NCI-H2196 (cell line): ENCODE measurements around the gene MOGAT3.

Experiments used
- DNase-seq: peaks from one replicate; lab custom pipeline; 2025; ENCODE audit not compliant: unreplicated experiment; lab: John Stamatoyannopoulos, UW

The MOGAT3 gene

DNA sequence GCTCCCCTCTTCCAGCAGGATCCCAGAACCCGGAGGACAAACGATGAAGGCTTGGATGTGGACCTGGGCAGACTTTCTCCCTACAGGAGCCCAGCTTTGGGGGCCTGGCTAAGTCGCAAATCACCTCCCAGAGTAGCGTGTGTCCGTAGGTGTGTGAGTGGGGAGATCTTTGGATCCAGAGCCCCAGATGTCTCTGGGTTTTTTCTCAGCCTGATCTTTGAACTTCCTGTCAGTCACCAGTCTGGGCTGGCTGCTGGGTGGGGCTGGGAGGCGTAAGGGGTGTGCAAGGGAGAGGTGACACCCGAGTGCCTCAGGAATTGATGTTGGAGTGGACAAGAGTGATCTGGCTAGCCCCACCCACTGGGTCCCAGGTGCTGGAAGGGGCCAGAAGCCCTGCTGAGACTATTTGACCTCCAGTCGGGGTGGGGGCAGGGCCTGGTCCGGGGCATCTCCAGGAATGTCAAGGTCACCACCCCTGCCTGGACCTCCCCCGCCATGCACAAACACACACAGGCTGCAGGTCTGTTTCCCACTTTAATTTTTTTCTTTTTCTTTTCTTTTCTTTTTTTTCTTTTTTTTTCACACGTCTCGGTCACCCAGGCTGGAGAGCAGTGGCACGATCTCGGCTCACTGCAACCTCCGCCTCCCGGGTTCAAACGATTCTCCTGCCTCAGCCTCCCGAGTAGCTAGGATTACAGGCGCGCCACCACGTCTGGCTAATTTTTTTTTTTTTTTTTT lies at the start of gene MOGAT3:
Gene MOGAT3 (minus strand): TSS at position 175 of the 738 bp plus-strand sequence. CDS start 182 bp downstream, outside the sequence.
- no peak for DNase-seq

DNA sequence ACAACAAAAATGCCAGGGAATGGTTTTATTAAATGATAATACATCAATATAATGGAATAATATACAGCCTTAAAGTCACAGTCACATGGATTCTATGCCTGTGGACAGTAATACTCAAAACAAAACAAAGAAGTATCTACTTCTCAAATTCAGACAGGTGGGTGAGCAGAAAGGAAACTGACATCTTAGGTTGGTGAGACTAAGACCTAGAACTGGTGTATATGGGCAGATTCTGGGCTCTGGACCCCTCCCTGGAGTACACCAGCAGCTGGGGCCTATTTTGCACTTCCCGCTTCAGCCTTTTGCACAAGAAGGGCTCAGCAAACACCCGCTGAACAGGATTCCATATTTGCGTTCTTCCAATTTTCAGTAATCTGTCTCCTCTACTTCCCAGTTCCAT lies 49.5 kb upstream of the MOGAT3 start:
- DNase-seq, result no peak

- no peak for DNase-seq
Measured at GRCh38 chr7:101248276-101248675, 47.4 kb upstream of the MOGAT3 start.

DNA sequence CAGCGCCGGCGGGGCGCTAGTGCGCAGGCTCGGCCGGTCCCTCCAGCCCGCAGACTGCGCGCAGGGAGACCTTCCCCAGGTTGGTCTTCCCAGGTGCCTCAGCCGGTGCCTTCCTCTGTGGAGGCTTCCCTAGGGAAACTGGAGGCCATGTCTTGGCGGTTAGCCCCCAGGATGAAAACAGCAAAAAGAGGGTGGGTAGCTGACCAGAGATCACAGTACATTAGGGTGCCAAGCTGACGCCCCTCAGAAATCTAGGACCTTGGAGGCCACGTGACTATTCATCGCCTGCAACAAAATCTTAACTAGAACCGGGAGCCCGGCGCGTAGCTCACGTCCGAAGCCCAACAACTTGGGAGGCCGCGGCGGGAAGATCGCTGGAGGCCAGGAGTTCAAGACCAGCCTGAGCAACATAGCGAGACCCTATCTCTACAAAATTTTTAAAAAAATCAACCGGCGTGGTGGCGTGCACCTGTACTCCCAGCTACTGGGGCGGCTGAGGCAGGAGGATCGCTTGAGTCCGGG lies 44.4 kb upstream of the MOGAT3 start:
- no peak for DNase-seq

DNA sequence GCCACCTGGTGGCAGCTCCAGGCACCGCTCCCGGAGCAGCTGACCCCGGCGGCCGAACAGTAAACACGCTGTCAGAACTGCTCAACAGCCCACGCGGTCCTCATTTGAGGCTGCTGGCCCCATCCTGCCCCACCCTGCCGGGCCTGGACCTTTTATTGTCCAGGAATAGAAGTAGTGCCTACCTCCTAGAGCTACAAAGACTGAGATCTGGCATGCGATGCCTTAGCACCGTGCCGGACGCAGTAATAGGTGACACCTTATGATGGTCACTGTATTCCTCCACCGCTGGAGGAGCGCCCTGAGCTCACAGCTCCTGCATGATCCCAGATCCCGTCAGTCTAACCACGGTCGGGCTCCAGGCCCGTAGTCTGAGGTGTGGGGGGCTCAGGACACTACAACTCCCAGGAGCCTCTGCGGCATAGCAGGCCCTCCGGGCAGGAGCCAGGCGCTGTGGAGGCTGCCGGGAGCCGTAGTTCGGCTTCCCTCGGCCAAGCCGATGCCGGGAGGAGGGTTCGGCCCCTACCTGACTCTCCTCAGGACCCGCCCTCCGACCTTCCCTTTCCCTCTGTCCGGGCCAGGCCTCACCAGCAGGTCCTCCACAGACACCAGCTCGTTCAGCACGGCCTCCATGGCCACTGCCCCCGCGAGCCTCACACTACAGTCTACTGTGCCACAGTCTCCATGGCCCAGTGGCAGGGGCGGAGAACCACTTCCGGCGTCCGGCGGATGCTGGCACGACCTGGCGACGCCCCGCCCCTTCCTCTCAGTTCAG lies 43.7 kb upstream of the MOGAT3 start, which contains the start of gene FIS1:
Gene FIS1 (minus strand): TSS at position 707 of the 772 bp plus-strand sequence. CDS start 77 bp downstream, at position 630.
- DNase-seq, result peak; percentile 95

DNA sequence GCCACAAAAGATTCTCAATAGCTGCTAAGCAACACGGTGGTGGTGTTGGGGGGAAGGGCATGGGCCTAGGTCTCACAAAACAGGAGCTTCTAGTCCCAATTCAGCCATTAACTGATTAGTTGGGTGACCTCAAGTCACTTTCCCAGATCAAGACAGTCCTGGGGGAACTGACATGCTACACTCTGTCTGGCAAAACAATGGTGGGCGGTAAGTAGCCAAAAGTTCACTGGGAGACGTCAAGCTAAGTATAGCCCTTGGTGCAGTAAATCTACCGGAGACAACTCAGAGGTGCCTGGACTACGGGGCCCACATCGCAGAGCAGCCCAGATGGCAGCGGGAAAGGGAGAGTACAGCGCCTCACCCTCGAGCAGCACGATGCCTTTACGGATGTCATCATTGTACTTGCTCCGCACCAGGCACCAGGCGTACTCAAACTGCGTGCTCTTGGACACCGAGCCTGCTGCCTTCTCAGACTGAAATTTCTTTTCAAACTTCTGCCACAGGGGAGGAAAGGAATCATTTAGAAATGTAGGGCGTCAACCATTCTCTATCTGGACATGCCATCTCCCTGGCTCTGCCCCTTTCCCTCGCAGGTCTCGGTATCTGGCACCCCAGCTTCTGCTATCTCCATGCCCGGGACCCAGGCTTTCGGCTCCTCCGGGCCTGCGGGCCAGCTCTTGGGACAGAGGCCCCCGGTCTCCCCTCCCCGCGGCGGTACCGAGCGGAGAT lies 43.0 kb upstream of the MOGAT3 start:
- DNase-seq, result no peak

GRCh38 chr7:101241443-101242349 lies 40.9 kb upstream of the MOGAT3 start:
- DNase-seq, result no peak

- no peak for DNase-seq
Measured at GRCh38 chr7:101241015-101241363, 40.2 kb upstream of the MOGAT3 start.

GRCh38 chr7:101240226-101241014 lies 39.6 kb upstream of the MOGAT3 start:
- DNase-seq, result no peak

- DNase-seq, result no peak
Measured at GRCh38 chr7:101239951-101240220, 39.0 kb upstream of the MOGAT3 start.

GRCh38 chr7:101239191-101239950 lies 38.5 kb upstream of the MOGAT3 start:
- DNase-seq, result no peak

DNA sequence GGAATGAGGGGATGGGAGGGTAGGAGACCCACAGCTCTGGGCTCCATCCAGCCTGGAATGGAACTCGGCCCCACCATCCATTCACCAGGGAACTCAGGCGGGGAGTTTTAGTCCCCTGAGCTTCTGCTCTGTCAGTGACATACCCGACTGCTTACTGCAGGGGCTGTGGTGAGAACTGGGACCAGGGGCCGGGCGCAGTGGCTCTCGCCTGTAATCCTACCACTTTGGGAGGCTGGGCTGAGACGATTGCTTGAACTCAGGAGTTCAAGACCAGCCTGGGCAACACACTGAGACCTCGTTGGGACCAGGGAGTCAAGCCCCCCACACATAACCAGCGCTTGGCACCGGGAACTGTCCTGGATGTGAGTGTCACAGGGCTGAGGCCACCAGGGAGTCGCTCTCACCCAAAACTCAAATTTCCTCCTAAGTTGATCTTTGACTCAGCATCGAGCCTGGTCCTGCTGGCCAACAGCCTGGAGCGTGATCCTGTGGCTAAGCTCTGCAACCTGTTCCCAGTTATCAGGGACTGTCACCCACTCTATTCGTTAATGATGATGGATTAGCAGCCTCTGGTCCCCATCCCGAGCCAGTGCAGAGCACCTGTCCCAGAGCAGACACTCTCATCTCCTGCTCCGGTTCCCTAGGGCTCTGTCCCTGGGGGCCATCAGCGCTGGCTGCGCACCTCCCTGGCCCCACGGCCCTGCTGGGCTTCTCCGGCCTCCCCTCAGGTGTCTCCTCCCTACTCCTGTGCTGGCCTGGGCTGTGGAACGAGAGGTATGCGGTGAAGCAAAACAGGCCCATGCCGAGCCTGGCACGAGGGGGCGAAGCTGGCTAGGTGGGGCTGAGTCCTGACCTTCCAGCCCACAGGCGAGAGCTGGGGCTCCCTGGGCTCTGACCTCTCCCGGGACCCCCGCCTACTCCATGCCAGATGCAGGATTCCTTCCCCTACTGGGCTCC lies 37.7 kb upstream of the MOGAT3 start:
- DNase-seq, result no peak

DNA sequence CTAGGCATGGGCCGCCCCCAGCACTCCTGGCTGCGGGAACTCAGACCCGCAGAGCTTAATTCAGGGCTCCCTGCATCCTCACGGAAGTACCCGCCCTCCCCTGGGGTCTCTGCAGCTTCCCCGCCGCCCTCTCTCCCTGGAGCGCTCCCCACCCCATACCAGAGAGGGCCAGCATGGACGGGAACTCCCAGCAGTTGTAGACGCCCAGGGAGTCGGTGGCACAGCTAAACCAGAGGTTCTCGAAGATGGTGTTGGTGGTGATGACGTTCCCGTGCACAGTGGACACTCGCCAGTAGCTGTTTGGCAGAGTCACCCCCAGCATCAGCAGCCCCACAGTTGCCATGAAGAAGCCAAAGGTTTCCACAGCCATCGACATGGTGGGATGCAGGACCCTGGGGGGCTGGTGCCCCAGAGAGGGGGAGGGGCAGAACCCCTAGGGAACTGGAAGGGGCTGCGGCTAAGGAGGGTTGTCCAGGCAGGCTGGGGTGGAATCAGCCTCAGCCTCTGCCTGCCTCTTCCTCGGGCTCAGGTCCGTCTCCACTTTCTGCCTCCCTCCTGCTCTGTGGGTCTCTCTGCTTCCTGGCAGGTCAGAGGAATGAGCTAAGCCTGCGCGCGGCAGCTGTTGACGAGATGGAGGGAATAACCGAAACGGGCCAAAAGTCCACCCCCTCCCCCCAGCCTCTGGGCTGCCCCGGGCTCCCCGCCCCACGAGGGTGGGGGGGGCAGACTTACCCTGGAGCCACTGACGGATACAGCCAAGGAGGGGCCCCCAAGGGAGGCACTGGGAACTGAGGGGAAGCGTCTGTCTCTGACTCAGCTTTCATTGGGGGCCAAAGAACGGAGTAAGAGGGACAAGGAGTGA lies 36.6 kb upstream of the MOGAT3 start, which contains the start of gene CLDN15:
Gene CLDN15 (minus strand): TSS at position 597 of the 862 bp plus-strand sequence. CDS start 221 bp downstream, at position 376.
- no peak for DNase-seq

DNA sequence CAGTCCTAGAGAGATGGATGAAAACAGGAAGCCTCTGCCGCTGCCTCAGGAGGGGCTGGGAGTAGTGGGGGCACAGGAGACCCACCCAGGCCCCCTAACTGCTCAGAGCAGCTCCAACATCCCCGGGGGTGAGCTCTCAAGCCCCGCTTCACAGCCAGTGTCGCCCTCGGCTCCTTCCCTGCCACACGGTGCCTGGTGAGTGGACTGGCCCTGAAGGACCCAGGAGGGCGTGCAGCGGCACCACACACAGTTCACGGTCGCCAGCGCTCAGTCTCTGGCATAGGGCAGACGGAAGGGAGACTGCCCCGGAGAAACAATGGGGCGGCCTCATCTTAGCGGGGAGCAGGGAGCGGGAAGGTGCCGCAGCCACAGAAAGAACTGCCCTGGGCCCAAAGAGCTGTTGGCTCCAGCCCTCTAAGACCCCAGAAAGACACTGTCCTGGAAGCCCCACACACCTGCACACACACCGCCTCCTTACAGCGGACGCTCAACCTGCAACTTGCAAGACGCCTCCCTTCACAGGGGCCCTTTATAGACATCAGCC lies 35.5 kb upstream of the MOGAT3 start:
- DNase-seq, result no peak

- no peak for DNase-seq
Measured at GRCh38 chr7:101235522-101235921, 34.7 kb upstream of the MOGAT3 start.

DNA sequence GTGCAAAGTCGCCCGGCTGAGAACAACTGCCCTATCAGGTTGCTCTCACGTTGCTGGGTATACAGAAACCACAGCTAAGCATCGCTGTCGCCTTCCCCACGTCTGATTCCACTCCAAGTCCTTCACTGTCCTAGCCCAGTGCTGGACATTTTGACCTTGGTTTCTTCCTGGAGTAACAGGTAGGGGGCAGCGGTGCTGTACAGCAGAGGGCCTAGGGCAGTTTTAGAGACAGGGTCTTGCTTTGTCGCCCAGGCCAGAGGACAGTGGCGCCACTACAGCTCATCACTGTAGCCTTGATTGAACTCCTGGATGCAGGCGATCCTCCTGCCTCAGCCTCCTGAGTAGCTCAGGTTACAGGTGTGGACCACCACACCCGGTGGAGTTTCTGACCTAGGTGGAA lies 34.2 kb upstream of the MOGAT3 start:
- DNase-seq, result no peak

DNA sequence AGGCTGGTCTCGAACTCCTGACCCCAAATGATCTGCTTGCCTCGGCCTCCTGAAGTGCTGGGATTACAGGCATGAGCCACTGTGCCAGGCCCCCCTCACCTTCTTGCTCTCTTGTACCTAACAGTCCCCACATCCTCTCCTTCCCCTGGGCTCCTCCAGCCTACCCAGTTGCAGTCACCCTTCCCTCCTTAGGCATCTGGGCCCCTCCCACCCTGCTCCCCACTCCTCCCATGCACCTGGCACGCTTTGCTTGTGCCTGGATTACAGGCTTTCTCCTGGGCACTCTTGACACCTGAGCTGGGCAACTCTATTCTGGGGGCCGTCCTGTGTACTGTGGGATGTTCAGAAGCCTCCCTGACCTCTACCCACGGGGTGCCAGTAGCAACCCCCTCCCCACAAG lies 33.8 kb upstream of the MOGAT3 start:
- DNase-seq, result no peak
